PC-3 (cell line): Measurements from ENCODE around the gene DDIAS.

ENCODE experiments used
- CTCF ChIP-seq: fragments of 300-600 bp; sonication (generic); conservative IDR thresholded peaks from 2 replicates; pipeline ENCODE4 v1.5.1; 2017; ENCODE audit warnings: antibody characterized with exemption, low read depth, mild to moderate bottlenecking, low read length
- EZH2 ChIP-seq: fragments of 300-600 bp; sonication (generic); IDR thresholded peaks from one replicate; pipeline ENCODE4 v1.6.1; 2017; ENCODE audit warnings: antibody characterized with exemption, mild to moderate bottlenecking, low read length; ENCODE audit not compliant: unreplicated experiment
- EZH2phosphoT487 ChIP-seq: fragments of 300-600 bp; sonication (generic); IDR thresholded peaks from 2 replicates; pipeline ENCODE4 v1.6.1; 2018; ENCODE audit warnings: mild to moderate bottlenecking, antibody characterized with exemption, low read length, borderline replicate concordance

- no peak for TF ChIP-seq CTCF
- TF ChIP-seq EZH2phosphoT487 = no peak
- TF ChIP-seq EZH2 = no peak
Observed at GRCh38 chr11:82978422-82979099, 77.0 kb downstream of the DDIAS start.
